Bone marrow (tissue), 2 donors: Measurements from ENCODE around the gene ANAPC2.

Experiments used
- DNase-seq, 2 donors: peaks; one replicate each; lab custom pipeline; 2025; lab: John Stamatoyannopoulos, UW

ANAPC2 gene

GRCh38 chr9:137227054-137227852, 38.9 kb upstream of the ANAPC2 start, which contains the start of gene RNF224:
TSS of gene RNF224 (plus strand) at chr9:137227502. CDS start at chr9:137228336, 834 bp downstream.
- DNase-seq: peak; percentile 37 to 48

DNA sequence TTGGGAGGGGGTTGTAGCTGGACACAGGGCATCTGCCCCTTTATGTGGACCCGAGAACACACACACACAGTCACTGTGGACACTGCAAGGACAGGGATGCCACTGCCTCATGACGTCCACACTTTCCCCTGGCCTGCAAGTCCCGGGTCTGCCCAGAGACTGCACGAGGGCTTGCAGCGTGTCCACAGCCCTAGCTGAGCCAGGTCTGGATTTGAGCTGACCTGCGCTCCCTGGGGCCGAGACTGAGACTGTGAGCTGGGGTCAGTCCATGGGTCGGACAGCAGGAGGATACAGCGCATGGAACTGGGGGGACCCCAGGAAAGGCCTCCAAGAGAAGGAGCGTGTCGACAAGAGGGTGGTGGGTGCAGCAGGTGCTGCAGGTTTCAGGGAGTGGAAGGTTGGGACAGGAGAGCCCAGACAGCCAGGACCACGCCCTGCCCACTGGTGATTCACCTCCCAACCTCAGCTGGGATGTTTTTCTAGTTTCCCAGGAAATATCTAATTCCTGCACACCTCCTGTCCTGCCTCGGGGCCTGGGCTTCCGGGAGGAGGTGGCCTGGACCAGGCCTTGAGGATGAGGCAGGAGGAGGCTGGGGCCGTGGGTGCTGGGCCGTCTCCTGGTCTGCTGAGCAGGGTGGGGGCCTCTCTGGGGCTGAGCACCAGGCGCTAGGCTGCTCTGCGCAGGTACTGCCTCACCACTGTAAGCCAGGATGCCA, 38.1 kb upstream of the ANAPC2 start:
- DNase-seq: no peak

GRCh38 chr9:137225699-137226331, 37.5 kb upstream of the ANAPC2 start:
- no peak for DNase-seq

- DNase-seq: no peak
Measured at GRCh38 chr9:137224830-137225694, 36.7 kb upstream of the ANAPC2 start, which contains the start of gene CYSRT1. TSS of gene CYSRT1 (plus strand) at chr9:137225174. CDS start at chr9:137225622, 448 bp downstream.

DNA sequence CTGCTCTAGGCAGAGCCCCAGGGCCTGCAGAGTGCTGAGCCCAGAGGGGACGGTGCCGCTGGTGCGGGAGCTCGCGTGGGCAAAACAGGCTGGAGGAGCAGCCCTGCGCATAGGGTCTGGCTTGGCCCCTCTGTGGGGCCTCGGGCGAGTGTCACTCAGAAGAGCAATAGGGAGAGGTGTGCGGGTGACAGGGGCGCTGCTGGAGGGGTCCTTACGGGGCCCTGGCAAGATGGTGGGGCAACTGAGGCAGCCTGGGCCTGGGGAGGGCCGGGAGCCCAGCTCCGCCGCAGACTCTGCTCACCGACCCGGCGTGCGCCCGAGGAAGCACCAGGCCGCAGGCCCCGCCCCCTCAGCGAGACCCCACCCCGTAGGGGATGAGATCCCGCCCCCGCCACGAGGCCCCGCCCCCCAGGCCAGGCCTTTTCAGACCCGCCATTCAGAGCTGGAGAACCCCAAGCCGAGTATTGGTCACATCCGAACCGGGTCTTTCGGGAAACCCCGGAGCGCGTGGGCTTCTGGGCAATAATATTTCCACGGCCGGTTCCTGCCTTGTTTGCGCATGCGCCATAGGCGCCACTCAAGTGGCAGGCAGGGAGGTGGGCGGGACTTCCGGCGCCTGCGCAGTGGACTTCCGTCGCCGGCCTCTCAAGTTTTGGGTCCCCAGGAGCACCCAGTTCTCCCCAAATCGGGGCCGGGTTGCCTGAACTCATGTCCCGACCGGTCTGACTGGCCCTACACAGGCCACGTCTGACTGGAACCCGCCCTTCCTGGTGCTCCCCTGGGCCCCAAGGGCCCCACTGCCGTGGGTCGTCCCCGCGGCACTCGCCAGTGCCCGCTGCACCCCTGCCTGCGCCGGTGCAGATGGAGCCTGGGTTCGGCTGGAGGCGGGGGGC, 35.0 kb upstream of the ANAPC2 start:
- DNase-seq: peak; percentile 93 to 96

GRCh38 chr9:137222190-137223077, 34.1 kb upstream of the ANAPC2 start, which contains the start of gene RNF208:
TSS of gene RNF208 (minus strand) at chr9:137222240. CDS start at chr9:137221212, 1,028 bp downstream.
- DNase-seq: no peak

- DNase-seq: no peak
Measured at GRCh38 chr9:137221506-137222111, 33.2 kb upstream of the ANAPC2 start.

DNA sequence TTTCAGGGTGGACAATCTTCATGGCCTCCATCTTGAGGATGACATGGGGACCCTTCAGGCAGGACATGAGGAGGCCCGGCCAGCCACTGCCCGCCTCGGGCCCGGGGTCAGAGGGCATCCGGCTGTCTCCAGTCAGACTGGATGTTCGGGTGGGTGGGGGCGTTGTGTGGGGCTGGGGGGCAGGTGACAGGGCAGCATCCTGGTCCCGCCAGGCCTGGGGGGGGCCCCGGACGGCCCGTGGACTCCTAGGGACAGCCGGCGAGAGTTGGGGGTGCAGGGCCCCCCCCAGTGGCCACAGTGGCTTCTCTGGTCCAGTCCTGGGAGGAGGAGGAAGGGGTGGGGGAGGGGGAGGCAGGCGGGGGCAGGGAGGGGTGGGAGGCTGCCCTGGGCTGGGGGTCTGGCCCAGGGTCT, 32.7 kb upstream of the ANAPC2 start:
- DNase-seq: no peak

- no peak for DNase-seq
Measured at GRCh38 chr9:137220317-137221094, 32.1 kb upstream of the ANAPC2 start.

DNA sequence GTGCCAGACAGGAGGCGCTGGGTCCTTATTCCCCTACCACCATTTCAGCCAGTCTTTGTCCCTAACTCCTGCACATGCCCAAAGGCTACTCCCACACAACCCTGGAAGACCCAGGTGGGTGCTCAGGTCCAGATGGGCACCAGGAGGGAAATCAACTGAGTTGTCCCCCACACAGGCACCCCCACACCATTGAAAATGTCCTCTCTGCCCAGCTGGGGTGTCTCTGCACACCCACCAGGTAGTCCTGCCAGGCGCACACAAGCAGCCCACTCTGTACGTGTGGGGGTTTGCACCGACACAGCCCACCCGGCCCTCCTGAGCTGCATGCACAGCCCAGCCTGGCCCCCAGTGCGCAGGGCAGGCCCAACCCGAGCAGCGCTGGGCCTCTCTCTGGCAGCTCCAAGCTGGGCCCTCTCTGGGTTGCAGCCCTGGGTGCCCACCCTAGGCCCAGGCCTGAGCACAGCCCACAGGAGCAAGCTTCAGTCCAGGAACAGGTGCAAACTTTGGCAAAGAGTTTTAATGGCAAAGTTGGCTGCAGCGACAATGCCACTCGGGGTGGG, 31.5 kb upstream of the ANAPC2 start:
- no peak for DNase-seq

GRCh38 chr9:137218754-137219271, 30.5 kb upstream of the ANAPC2 start:
- DNase-seq: no peak

GRCh38 chr9:137218212-137218753, 29.9 kb upstream of the ANAPC2 start:
- DNase-seq: no peak

DNA sequence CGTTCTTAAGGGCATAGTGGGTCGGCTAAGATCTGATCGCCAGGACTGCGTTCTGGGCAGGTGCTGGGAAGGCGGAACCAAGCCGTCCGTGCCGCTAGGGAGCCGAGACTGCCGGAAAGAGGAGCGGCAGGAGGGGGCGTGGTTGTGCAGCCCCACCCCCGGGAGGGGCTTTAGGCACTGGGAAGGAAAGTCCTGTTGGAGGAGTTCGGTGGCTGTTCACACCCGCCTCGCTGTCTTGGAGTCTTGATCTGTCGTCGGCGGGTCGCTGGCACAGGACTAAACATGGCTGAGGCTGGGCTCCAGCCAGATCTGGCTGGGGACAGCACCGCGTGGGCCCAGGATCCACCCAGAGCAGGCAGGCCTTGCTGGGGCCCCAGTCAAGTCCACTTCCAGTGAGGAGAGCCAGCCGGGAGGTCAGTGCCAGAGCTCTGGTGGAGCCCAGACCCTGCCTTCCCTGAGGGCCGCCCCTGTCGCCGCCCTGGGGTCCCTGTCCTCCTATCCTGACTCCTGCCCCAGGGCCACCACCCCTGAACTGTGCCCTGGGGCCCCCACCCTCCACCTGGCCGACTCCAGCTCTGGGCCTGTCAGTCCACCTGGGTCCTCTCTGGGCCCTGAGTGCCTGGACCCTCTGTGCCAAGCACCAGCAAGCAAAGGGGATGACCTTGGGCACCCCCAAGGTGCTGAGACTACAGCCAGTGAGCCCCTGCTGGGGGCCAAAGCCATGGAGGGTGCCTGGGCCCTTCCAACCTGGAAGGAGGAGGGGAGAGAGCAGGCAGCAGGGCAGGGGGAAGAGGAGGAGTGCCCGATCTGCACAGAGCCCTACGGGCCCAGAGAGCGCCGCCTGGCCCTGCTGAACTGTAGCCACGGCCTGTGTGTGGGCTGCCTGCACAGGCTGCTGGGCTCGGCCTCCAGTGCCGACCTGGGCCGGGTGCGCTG, 29.2 kb upstream of the ANAPC2 start:
- DNase-seq: no peak

- no peak for DNase-seq
Measured at GRCh38 chr9:137216188-137216965, 28.0 kb upstream of the ANAPC2 start.

GRCh38 chr9:137215196-137215986, 27.0 kb upstream of the ANAPC2 start:
- no peak for DNase-seq
